OCI-M1 (cell line): ENCODE measurements around the gene FLAD1.

ENCODE experiments used
- DNase-seq: peaks from one replicate; lab custom pipeline; 2025; lab: John Stamatoyannopoulos, UW

FLAD1 gene

GRCh38 chr1:154952664-154953063, 30.5 kb upstream of the FLAD1 start:
- no peak for DNase-seq

- DNase-seq = no peak
Measured at GRCh38 chr1:154953611-154954038, 29.5 kb upstream of the FLAD1 start.

- no peak for DNase-seq
Measured at GRCh38 chr1:154954541-154954940, 28.6 kb upstream of the FLAD1 start.

DNA sequence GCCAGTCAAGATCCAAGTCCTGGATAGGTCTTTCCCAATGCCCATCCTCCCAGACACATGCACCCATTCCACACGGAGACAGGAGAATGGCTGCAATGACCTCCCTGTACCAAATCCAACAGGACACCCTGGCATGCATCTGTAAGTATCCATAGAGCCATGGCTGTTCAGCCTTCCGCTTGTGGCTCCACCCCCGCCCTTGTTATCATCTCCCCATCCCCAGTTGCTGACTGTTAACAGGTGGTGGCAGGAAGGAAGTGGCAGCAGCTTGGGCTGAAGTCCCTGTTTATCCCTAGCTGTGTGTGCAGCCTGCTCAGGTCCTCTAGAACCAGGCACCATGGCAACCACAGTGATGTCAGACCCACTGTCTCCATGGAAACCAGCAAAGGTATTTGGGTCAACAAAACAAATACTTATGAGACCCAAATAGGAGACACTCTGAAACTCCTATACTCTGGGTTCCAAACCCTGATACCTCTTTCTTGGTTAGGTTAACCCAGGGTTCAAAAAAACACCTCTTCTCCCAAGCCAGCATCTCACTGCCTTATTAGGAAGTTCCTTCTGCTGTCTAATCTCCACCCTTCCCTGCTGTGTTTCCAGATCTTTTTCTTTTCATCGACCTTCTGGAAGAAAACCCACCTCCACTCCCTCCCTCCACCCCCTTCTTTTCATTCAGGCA, 28.0 kb upstream of the FLAD1 start:
- DNase-seq = peak; percentile 41

GRCh38 chr1:154955718-154956543, 27.2 kb upstream of the FLAD1 start, which contains the start of gene PBXIP1:
Gene PBXIP1, minus strand, starts transcription at chr1:154956099. Its CDS starts 2,378 bp downstream, at chr1:154953721.
- DNase-seq = peak; percentile 97

GRCh38 chr1:154956544-154956941, 26.6 kb upstream of the FLAD1 start:
- no peak for DNase-seq

DNA sequence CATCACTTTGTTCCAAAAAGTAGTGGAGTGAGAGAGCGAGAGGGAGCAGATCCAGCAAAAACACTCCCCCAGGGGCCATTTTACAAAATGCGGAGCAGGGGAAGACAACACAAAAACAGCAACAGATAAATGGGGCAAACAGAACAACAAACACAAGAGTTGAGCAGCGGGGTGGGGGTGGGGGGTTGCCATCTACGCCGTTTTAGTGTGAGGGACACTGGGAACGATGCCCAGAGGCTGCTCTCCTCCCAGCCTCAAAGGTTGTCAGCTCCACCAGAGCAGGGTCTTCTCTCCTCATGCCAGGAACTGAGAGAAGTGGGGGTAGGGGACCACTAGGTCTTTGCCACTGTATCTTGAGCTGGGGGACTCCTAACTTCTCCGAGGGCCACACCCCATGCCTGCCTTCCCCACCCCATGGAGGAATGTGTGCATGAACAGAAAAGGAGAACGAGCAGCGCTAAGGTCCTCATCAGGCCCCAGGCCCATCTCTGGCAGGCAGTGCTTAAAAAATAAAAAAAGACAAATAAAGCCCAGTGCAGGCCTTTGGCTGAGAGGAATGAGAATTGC, 26.0 kb upstream of the FLAD1 start:
- DNase-seq = no peak

DNA sequence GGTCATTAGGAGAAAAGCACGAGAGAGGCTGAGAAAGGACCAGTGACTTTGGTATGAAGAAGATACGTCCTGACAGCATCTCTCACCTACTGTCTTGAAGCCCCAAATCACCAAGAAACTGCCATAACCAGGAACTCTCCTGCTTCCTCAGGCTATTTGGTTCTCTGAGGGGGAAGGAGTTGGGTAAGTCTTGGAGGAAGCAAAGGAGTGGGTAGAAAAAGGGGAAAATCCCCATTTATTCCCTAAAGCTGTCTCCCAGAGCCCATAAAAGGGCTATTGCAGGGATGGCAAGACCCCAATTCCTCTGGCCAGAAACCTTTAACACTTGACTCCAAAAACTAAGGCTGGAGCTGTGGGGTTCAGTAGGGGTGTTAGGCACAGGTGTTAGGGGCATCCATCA, 25.1 kb upstream of the FLAD1 start:
- no peak for DNase-seq

GRCh38 chr1:154958681-154959425, 24.3 kb upstream of the FLAD1 start:
- no peak for DNase-seq

DNA sequence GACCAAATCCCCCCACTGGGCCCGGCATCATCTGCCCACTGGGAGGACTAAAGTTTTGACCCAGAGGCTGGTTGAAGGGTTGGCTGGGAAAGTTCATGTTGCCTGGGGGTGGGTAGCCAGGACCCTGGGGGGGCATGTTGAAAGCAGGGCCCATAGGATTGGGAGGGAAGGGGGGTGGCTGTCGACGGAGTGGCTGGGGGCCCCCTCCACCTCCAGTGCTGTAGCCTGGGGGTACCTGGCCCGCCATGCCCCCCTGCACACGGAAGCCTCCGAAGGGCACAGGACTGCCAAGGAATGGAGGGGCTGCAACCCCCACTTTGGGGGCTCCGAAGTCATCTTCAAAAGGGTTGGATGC, 23.7 kb upstream of the FLAD1 start:
- DNase-seq = no peak

DNA sequence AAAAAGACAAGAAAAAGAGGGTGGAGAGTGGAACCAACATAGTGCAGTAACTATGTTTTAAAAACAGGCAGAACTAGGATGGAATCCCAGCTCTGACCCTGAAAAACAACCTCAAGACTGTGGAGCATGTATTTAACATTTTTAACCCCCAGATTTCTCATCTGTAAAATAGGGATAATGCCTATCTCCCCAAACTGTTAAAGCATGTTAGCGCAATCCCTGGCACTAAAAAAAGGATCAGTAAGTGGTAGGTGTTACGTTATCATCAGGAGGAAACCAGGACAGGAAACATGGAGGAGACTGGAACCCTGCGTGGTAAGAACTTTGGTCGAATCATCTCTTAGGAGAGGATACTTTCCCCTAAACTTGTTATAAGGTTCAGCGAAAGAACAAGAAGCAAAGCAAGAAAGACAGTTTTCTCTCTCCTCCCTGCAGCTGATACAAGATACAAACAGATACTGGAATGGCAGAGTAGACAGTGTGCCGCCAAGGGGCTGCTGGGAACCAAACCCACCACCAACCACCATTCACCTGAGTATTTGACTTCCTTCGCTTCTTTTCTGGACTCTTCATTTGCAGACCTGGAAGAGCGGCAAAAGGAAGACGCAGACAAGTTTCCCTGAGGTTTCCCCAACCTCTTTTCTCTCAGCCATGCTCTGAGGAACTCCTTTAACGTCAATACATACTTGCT, 22.6 kb upstream of the FLAD1 start:
- DNase-seq = peak; percentile 61

DNA sequence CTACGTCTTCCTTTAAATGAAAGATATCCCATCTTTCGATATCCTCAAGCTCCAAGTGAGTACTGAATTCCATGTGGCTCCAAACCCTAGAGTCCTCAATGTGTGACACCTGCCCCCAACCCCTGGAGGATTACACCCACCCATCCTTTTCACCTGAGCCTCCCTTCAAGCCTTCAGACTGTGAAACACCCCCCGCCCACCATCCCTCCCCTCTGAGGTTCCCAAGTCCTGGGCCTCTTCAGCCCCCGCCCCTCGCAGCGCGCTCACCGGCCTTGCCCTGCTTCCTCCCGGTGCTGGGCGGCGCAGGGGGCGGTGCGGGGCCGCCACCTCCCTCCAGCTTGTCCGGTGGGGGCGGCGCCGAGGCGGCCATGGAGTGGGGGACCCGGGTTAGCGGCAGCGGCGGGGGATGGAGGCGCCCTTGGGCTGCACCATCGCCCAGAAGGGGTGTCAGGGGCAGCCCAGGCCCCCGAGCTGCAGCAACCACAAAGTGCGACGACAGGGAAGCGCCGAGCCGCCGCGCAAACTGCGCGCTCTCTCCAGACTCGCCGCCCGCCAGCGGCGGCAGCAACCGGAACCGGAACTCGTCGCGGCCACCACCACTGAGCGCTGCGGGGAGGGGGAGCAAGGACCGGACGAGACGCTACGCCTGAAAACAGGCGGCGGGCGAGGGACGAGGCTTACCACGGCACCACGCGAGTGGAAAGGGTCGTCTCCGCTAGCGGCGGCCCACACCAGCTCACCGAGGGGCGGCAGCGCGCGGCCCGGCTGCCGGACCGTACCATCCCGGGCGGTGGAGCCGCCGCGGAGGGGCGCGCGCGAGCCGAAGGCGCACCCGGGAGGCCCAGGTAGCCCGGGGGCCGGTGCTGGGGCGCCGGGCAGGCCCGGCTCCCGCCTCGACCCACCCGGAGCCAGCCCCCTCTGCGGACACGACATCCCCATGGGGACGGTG, 21.7 kb upstream of the FLAD1 start, which contains the start of gene PYGO2:
PYGO2 (minus strand) TSS at position 576 of the 949 bp plus-strand sequence; CDS start at position 370, 206 bp downstream.
- peak; percentile 92 for DNase-seq

DNA sequence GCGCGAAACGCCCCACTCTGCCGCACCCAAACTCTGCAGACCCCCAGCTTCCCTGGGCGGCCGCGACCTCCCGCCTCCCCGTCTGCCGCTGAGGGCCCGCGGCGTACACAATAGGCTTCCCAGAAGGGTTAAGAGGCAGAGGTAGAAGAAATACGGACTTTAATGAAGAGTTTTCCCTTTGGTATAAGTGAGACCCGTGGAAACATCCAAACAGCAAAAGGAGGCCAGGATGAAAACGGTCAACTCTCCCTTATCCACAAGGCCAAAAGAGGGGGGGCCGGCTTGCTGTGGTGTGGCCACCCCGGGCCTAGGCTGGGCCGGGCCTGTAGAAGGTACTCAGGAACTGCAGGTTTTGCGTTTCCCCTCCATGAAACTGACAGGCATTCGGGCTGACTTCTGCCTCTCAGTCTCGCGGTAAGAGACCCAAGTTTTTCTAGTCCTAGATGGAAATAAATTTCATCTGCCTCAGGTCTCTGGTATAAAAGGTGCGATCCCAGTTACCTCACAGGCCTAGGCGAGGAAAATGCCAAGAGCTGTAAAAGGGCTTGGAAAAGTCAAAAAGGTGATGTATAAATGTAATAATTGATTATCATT, 20.9 kb upstream of the FLAD1 start:
- peak; percentile 81 for DNase-seq

DNA sequence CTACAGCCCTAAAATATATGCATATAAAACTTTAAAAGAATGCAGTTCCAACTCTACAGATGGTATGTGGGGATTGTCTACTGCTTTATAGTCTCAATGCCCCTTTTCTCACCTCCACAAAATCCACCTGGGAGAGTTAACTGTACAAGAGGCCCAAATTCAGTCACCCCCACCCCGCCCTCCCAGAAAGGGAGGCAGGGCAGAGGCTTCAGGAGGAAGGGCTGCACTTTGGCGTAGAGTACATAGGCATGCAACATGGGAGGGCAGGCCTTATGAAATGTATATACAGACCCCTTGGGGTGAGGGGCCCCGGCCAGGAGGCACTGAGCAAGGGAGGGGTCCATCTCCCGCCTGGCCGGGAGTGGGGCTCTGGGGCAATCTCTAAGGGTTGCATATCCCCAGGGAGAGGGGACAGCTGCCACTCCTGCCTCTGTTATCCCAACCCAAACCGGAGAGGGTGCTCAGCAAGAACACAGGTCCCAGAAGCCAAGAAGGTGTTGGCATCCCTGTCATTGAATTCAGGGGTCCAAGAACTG, 20.3 kb upstream of the FLAD1 start:
- DNase-seq = no peak

DNA sequence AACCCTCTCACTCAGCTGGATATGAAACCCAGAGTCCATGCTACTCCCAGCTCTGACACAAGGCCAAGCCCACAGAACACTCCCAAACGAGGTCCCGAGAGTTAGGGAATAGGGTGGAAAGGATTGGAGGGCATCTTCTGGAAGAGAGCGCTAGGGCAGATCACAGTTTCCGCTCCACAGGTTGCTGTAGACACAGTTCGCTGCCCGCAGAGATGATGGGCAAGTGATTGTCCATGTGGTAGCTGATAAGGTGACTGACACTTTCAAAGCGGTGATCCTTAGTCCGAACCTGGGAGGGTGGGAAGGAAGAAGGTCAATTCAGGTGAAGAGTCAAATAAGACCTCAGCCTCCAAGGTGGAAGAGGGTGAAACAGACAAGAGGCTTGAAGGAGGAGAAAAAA, 19.5 kb upstream of the FLAD1 start:
- DNase-seq = no peak

GRCh38 chr1:154964359-154964758, 18.8 kb upstream of the FLAD1 start:
- DNase-seq = no peak

- DNase-seq = no peak
Measured at GRCh38 chr1:154966111-154966510, 17.0 kb upstream of the FLAD1 start.

- no peak for DNase-seq
Measured at GRCh38 chr1:154967331-154967950, 15.7 kb upstream of the FLAD1 start.

DNA sequence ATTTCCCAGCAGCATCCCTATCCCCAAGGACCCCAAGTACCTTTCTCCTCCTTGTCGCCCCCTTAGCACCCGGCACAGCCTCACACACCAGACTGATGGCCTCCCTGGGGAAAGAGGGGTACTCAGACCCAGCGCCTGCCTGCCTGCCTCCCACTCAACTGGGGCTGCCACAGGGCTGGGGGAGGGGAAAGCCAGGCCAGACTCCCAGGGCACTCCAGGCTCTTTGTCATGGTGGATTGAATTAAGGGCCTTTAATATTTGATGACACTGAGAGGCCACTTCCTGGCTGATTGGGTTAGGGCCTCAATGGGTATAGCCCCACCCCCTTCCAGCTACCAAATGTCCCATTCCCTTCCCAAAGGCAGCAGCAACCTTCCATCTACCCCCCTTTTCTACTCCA, 14.4 kb upstream of the FLAD1 start:
- DNase-seq = no peak
